ENCODE results near the gene LTBR. TPM values are rescaled to one million over a fixed set of nuclear protein-coding genes. Genes with fewer than 3 reads are reported as not detected.

The LTBR gene
- total and polyA plus RNA-seq, 4 donors = 15.8 to 138 (median 89.0) TPM

- no peaks in the 10 kb centered on the region for H3K4me1 ChIP-seq (ENCODE audit: control insufficient read depth in 4 of 4, insufficient read depth in 4 of 4, low read length in 3 of 4)
- H3K9me3 ChIP-seq (ENCODE audit: control insufficient read depth in 4 of 4, low read length in 3 of 4) = no peaks in the 10 kb centered on the region
- 90% methylated on average over 13 of the region's 13 CpGs for WGBS
- no peaks in the 10 kb centered on the region for H3K27me3 ChIP-seq (ENCODE audit: control insufficient read depth in 4 of 4, insufficient read depth in 4 of 4, low read length in 3 of 4)
- H3K27ac ChIP-seq (ENCODE audit: low read depth in 1 of 2, low read length in 2 of 2) = no peak overlapping the region
- no peak for DNase-seq (ENCODE audit: low spot score)
- H3K4me3 ChIP-seq (ENCODE audit: low read depth in 1 of 3, low read length in 3 of 3) = no peak overlapping the region
- peaks cover 0 to 1% (median 0%) of the 10 kb centered on the region in 4 donors for H3K36me3 ChIP-seq (ENCODE audit: control insufficient read depth in 4 of 4, insufficient read depth in 3 of 4, low read depth in 1 of 4, low read length in 3 of 4)
- no peak for TF ChIP-seq GABPA (IDR thresholded peaks at IDR 0.05 in 1 of 2, conservative IDR thresholded peaks at IDR 0.05 in 1 of 2)
- TF ChIP-seq NR2F2 (IDR thresholded peaks at IDR 0.05) = no peak
- no peak for TF ChIP-seq EGR1 (IDR thresholded peaks at IDR 0.05; ENCODE audit: low read depth in 2 of 2)
- TF ChIP-seq, protein P1, sequence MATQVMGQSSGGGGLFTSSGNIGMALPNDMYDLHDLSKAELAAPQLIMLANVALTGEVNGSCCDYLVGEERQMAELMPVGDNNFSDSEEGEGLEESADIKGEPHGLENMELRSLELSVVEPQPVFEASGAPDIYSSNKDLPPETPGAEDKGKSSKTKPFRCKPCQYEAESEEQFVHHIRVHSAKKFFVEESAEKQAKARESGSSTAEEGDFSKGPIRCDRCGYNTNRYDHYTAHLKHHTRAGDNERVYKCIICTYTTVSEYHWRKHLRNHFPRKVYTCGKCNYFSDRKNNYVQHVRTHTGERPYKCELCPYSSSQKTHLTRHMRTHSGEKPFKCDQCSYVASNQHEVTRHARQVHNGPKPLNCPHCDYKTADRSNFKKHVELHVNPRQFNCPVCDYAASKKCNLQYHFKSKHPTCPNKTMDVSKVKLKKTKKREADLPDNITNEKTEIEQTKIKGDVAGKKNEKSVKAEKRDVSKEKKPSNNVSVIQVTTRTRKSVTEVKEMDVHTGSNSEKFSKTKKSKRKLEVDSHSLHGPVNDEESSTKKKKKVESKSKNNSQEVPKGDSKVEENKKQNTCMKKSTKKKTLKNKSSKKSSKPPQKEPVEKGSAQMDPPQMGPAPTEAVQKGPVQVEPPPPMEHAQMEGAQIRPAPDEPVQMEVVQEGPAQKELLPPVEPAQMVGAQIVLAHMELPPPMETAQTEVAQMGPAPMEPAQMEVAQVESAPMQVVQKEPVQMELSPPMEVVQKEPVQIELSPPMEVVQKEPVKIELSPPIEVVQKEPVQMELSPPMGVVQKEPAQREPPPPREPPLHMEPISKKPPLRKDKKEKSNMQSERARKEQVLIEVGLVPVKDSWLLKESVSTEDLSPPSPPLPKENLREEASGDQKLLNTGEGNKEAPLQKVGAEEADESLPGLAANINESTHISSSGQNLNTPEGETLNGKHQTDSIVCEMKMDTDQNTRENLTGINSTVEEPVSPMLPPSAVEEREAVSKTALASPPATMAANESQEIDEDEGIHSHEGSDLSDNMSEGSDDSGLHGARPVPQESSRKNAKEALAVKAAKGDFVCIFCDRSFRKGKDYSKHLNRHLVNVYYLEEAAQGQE (IDR thresholded peaks at IDR 0.05) = no peak
- TF ChIP-seq TAF1 (conservative IDR thresholded peaks at IDR 0.05) = no peak
- no peak for TF ChIP-seq MAX (IDR thresholded peaks at IDR 0.05)
- no peak for TF ChIP-seq ZBTB33 (IDR thresholded peaks at IDR 0.05)
- no peak for TF ChIP-seq YY1 (IDR thresholded peaks at IDR 0.05)
- TF ChIP-seq HNF4A (conservative IDR thresholded peaks at IDR 0.05) = no peak
- no peak for TF ChIP-seq FOXA2 (IDR thresholded peaks at IDR 0.05)
- no peak for TF ChIP-seq HNF4G (IDR thresholded peaks at IDR 0.05)
- H3K9ac ChIP-seq (ENCODE audit: low read depth in 1 of 2, low read length in 2 of 2) = no peak overlapping the region
These were observed 52.2 kb downstream of the LTBR start for GRCh38 chr12:6435961-6436715.

DNA sequence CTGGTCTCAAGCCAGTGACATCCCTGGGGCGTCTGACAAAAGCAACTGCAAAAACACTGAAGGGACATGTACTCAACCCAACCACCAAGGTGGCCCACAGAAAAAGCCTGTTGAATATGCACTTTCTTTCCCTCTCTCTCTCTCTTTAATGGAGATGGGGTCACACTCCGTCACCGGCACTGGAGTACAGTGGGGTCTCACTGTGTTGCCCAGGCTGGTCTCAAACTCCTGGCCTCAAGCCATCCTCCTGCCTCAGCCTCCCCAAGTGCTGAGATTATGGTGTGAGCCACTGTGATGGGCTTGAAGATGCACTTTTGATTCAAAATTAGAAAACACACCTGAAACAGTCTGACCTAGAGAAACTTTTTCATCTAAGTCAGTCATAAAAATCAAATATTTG, 53.6 kb downstream of the LTBR start:
- H3K27ac ChIP-seq (ENCODE audit: low read depth in 1 of 2, low read length in 2 of 2) = no peak overlapping the region
- no peaks in the 10 kb centered on the region for H3K27me3 ChIP-seq (ENCODE audit: control insufficient read depth in 4 of 4, insufficient read depth in 4 of 4, low read length in 3 of 4)
- DNase-seq (ENCODE audit: low spot score) = no peak
- TF ChIP-seq FOXA1 (IDR thresholded peaks at IDR 0.05) (no peak), MAX (IDR thresholded peaks at IDR 0.05) (no peak), ATF3 (IDR thresholded peaks at IDR 0.05) (no peak), RAD21 (IDR thresholded peaks at IDR 0.05) (no peak), HNF4G (IDR thresholded peaks at IDR 0.05) (no peak), JUND (IDR thresholded peaks at IDR 0.05) (no peak), HNF4A (conservative IDR thresholded peaks at IDR 0.05) (no peak), FOXA2 (IDR thresholded peaks at IDR 0.05) (no peak), EGR1 (IDR thresholded peaks at IDR 0.05; ENCODE audit: low read depth in 2 of 2) (no peak), ZBTB33 (IDR thresholded peaks at IDR 0.05) (no peak), SP1 (IDR thresholded peaks at IDR 0.05) (no peak)
- H3K9ac ChIP-seq (ENCODE audit: low read depth in 1 of 2, low read length in 2 of 2) = no peak overlapping the region
- H3K36me3 ChIP-seq (ENCODE audit: control insufficient read depth in 4 of 4, insufficient read depth in 3 of 4, low read depth in 1 of 4, low read length in 3 of 4) = peaks cover 0 to 3% (median under 1%) of the 10 kb centered on the region in 4 donors
- 91% methylated on average over 3 of the region's 3 CpGs for WGBS
- H3K4me3 ChIP-seq (ENCODE audit: low read depth in 1 of 3, low read length in 3 of 3) = no peak overlapping the region
- no peaks in the 10 kb centered on the region for H3K4me1 ChIP-seq (ENCODE audit: control insufficient read depth in 4 of 4, insufficient read depth in 4 of 4, low read length in 3 of 4)
- H3K9me3 ChIP-seq (ENCODE audit: control insufficient read depth in 4 of 4, low read length in 3 of 4) = no peaks in the 10 kb centered on the region
